ENCODE measurements around the gene PYROXD2.

DNA sequence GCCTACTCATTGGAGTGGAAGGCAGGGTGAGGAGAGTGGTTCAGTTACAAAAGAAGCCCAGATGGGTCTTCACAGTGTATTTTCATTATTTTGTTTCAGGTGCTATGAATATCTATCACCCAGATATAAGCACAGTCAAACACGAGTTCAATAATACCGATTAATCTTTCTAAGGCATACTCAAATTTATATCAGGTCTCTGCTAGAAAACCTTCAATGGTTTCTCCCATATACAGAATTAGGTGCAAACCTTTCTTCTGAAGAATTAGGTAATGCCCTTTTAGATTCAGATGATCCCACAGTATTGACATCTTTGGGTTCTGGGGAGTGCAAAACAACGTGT, 46.5 kb upstream of the PYROXD2 start:
- TF ChIP-seq, protein P1, sequence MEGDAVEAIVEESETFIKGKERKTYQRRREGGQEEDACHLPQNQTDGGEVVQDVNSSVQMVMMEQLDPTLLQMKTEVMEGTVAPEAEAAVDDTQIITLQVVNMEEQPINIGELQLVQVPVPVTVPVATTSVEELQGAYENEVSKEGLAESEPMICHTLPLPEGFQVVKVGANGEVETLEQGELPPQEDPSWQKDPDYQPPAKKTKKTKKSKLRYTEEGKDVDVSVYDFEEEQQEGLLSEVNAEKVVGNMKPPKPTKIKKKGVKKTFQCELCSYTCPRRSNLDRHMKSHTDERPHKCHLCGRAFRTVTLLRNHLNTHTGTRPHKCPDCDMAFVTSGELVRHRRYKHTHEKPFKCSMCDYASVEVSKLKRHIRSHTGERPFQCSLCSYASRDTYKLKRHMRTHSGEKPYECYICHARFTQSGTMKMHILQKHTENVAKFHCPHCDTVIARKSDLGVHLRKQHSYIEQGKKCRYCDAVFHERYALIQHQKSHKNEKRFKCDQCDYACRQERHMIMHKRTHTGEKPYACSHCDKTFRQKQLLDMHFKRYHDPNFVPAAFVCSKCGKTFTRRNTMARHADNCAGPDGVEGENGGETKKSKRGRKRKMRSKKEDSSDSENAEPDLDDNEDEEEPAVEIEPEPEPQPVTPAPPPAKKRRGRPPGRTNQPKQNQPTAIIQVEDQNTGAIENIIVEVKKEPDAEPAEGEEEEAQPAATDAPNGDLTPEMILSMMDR (IDR thresholded peaks at IDR 0.05): no peak
- TF ChIP-seq ESRRA (CRISPR knock-in tag; IDR thresholded peaks at IDR 0.05; ENCODE audit: borderline replicate concordance) (no peak), SP1 (CRISPR knock-in tag; conservative IDR thresholded peaks at IDR 0.05) (no peak), NFYB (CRISPR knock-in tag; conservative IDR thresholded peaks at IDR 0.05; ENCODE audit: low read depth) (no peak), JUN (CRISPR knock-in tag; IDR thresholded peaks at IDR 0.05) (no peak), NR3C1 (CRISPR knock-in tag; conservative IDR thresholded peaks at IDR 0.05; ENCODE audit: low read depth) (no peak)
- TF ChIP-seq, protein P2, sequence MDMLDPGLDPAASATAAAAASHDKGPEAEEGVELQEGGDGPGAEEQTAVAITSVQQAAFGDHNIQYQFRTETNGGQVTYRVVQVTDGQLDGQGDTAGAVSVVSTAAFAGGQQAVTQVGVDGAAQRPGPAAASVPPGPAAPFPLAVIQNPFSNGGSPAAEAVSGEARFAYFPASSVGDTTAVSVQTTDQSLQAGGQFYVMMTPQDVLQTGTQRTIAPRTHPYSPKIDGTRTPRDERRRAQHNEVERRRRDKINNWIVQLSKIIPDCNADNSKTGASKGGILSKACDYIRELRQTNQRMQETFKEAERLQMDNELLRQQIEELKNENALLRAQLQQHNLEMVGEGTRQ (CRISPR knock-in tag; IDR thresholded peaks at IDR 0.05): no peak
- TF ChIP-seq, protein P3, sequence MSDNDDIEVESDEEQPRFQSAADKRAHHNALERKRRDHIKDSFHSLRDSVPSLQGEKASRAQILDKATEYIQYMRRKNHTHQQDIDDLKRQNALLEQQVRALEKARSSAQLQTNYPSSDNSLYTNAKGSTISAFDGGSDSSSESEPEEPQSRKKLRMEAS (CRISPR knock-in tag; IDR thresholded peaks at IDR 0.05): no peak
- TF ChIP-seq, protein P4, sequence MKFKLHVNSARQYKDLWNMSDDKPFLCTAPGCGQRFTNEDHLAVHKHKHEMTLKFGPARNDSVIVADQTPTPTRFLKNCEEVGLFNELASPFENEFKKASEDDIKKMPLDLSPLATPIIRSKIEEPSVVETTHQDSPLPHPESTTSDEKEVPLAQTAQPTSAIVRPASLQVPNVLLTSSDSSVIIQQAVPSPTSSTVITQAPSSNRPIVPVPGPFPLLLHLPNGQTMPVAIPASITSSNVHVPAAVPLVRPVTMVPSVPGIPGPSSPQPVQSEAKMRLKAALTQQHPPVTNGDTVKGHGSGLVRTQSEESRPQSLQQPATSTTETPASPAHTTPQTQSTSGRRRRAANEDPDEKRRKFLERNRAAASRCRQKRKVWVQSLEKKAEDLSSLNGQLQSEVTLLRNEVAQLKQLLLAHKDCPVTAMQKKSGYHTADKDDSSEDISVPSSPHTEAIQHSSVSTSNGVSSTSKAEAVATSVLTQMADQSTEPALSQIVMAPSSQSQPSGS (CRISPR knock-in tag; IDR thresholded peaks at IDR 0.05; ENCODE audit: borderline replicate concordance, low read depth): no peak
- TF ChIP-seq, protein P5, sequence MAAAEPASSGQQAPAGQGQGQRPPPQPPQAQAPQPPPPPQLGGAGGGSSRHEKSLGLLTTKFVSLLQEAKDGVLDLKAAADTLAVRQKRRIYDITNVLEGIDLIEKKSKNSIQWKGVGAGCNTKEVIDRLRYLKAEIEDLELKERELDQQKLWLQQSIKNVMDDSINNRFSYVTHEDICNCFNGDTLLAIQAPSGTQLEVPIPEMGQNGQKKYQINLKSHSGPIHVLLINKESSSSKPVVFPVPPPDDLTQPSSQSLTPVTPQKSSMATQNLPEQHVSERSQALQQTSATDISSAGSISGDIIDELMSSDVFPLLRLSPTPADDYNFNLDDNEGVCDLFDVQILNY (CRISPR knock-in tag; IDR thresholded peaks at IDR 0.05): no peak
- TF ChIP-seq, protein P6, sequence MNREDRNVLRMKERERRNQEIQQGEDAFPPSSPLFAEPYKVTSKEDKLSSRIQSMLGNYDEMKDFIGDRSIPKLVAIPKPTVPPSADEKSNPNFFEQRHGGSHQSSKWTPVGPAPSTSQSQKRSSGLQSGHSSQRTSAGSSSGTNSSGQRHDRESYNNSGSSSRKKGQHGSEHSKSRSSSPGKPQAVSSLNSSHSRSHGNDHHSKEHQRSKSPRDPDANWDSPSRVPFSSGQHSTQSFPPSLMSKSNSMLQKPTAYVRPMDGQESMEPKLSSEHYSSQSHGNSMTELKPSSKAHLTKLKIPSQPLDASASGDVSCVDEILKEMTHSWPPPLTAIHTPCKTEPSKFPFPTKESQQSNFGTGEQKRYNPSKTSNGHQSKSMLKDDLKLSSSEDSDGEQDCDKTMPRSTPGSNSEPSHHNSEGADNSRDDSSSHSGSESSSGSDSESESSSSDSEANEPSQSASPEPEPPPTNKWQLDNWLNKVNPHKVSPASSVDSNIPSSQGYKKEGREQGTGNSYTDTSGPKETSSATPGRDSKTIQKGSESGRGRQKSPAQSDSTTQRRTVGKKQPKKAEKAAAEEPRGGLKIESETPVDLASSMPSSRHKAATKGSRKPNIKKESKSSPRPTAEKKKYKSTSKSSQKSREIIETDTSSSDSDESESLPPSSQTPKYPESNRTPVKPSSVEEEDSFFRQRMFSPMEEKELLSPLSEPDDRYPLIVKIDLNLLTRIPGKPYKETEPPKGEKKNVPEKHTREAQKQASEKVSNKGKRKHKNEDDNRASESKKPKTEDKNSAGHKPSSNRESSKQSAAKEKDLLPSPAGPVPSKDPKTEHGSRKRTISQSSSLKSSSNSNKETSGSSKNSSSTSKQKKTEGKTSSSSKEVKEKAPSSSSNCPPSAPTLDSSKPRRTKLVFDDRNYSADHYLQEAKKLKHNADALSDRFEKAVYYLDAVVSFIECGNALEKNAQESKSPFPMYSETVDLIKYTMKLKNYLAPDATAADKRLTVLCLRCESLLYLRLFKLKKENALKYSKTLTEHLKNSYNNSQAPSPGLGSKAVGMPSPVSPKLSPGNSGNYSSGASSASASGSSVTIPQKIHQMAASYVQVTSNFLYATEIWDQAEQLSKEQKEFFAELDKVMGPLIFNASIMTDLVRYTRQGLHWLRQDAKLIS (CRISPR knock-in tag; IDR thresholded peaks at IDR 0.05; ENCODE audit: borderline replicate concordance): no peak
- TF ChIP-seq, protein P7, sequence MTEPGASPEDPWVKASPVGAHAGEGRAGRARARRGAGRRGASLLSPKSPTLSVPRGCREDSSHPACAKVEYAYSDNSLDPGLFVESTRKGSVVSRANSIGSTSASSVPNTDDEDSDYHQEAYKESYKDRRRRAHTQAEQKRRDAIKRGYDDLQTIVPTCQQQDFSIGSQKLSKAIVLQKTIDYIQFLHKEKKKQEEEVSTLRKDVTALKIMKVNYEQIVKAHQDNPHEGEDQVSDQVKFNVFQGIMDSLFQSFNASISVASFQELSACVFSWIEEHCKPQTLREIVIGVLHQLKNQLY (CRISPR knock-in tag; IDR thresholded peaks at IDR 0.05): no peak
- TF ChIP-seq, protein P8, sequence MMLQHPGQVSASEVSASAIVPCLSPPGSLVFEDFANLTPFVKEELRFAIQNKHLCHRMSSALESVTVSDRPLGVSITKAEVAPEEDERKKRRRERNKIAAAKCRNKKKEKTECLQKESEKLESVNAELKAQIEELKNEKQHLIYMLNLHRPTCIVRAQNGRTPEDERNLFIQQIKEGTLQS (CRISPR knock-in tag; conservative IDR thresholded peaks at IDR 0.05): no peak

All from WTC11 (cell line).